HepG2 (cell line): Measurements from ENCODE around the gene TLDC2. TPM values are rescaled to one million over a fixed set of nuclear protein-coding genes. Genes with fewer than 3 reads are reported as not detected.

Source experiments
- ARHGAP35 ChIP-seq: sonication (generic); formaldehyde crosslinking; IDR thresholded peaks from 2 replicates; pipeline ENCODE4 v1.9.0; 2022; ENCODE audit warnings: mild to moderate bottlenecking, inconsistent platforms, moderate library complexity, missing genetic modification reagents, borderline replicate concordance
- BHLHE40 ChIP-seq: IDR thresholded peaks from 2 replicates; pipeline ENCODE4 v1.6.1; 2011; ENCODE audit warnings: low read length, improper control_type of control experiment
- CENPBD1 ChIP-seq: sonication (generic); formaldehyde crosslinking; IDR thresholded peaks from 2 replicates; pipeline ENCODE4 v1.8.0; 2022; ENCODE audit warnings: missing genetic modification reagents, low read depth, mild to moderate bottlenecking, borderline replicate concordance
- GFI1 ChIP-seq: sonication (generic); formaldehyde crosslinking; IDR thresholded peaks from 2 replicates; pipeline ENCODE4 v1.5.0; 2020; ENCODE audit warnings: missing genetic modification reagents, mild to moderate bottlenecking, borderline replicate concordance
- HES4 ChIP-seq: sonication (generic); formaldehyde crosslinking; IDR thresholded peaks from 2 replicates; pipeline ENCODE4 v1.9.0; 2021; ENCODE audit warnings: mild to moderate bottlenecking, missing genetic modification reagents, borderline replicate concordance
- HNRNPL ChIP-seq: fragments of 200-400 bp; formaldehyde crosslinking; IDR thresholded peaks from 2 replicates; pipeline ENCODE4 v1.6.1; 2017; ENCODE audit warnings: mild to moderate bottlenecking, low read depth, low read length
- JARID2 ChIP-seq: sonication (generic); formaldehyde crosslinking; IDR thresholded peaks from 2 replicates; pipeline ENCODE4 v1.8.1; 2023; ENCODE audit warnings: missing genetic modification reagents, inconsistent platforms; ENCODE audit not compliant: insufficient replicate concordance
- KLF11 ChIP-seq: IDR thresholded peaks from 2 replicates; pipeline ENCODE4 v1.6.1; 2016; ENCODE audit warnings: missing compliant biosample characterization
- NR3C1 ChIP-seq: sonication (generic); formaldehyde crosslinking; IDR thresholded peaks from 2 replicates; pipeline ENCODE4 v1.4.0; 2020; ENCODE audit warnings: missing genetic modification reagents
- RAD21 ChIP-seq: fragments of 450-650 bp; formaldehyde crosslinking; IDR thresholded peaks from 2 replicates; pipeline ENCODE4 v1.5.0; 2020; ENCODE audit warnings: mild to moderate bottlenecking
- SIN3A ChIP-seq: IDR thresholded peaks from 2 replicates; pipeline ENCODE4 v1.6.1; 2011; ENCODE audit warnings: low read depth, mild to moderate bottlenecking, control low read depth, low read length, borderline replicate concordance
- SIX1 ChIP-seq: sonication (generic); formaldehyde crosslinking; IDR thresholded peaks from 2 replicates; pipeline ENCODE4 v1.4.0; 2020; ENCODE audit warnings: missing genetic modification reagents, borderline replicate concordance
- SP140L ChIP-seq: sonication (generic); formaldehyde crosslinking; IDR thresholded peaks from 2 replicates; pipeline ENCODE4 v1.4.0; 2020; ENCODE audit warnings: missing genetic modification reagents, borderline replicate concordance
- ZBTB1 ChIP-seq: sonication (generic); formaldehyde crosslinking; IDR thresholded peaks from 2 replicates; pipeline ENCODE4 v1.4.0; 2020; ENCODE audit warnings: missing genetic modification reagents, borderline replicate concordance
- ZMYM3 ChIP-seq: sonication (generic); formaldehyde crosslinking; IDR thresholded peaks from 2 replicates; pipeline ENCODE4 v1.5.1; 2020; ENCODE audit warnings: mild to moderate bottlenecking, missing genetic modification reagents
- ZNF160 ChIP-seq: sonication (generic); formaldehyde crosslinking; IDR thresholded peaks from 2 replicates; pipeline ENCODE4 v1.8.0; 2022; ENCODE audit warnings: mild to moderate bottlenecking, inconsistent platforms, missing genetic modification reagents
- ZNF33A ChIP-seq: sonication (generic); formaldehyde crosslinking; IDR thresholded peaks from 2 replicates; pipeline ENCODE4 v1.5.1; 2020; ENCODE audit warnings: missing genetic modification reagents, mild to moderate bottlenecking, moderate library complexity, borderline replicate concordance
- ZNF362 ChIP-seq: sonication (generic); formaldehyde crosslinking; IDR thresholded peaks from 2 replicates; pipeline ENCODE4 v1.4.0; 2020; ENCODE audit warnings: missing genetic modification reagents, mild to moderate bottlenecking, borderline replicate concordance
- ZNF468 ChIP-seq: sonication (generic); formaldehyde crosslinking; IDR thresholded peaks from 2 replicates; pipeline ENCODE4 v1.8.0; 2022; ENCODE audit warnings: mild to moderate bottlenecking, moderate library complexity, missing genetic modification reagents
- ZNF720 ChIP-seq: sonication (generic); formaldehyde crosslinking; IDR thresholded peaks from 2 replicates; pipeline ENCODE4 v1.4.0; 2020; ENCODE audit warnings: missing genetic modification reagents
- ZNF761 ChIP-seq: sonication (generic); formaldehyde crosslinking; conservative IDR thresholded peaks from 2 replicates; pipeline ENCODE4 v1.4.0; 2020; ENCODE audit warnings: mild to moderate bottlenecking, missing genetic modification reagents
- ZNF780A ChIP-seq: sonication (generic); formaldehyde crosslinking; IDR thresholded peaks from 2 replicates; pipeline ENCODE4 v1.8.0; 2022; ENCODE audit warnings: mild to moderate bottlenecking, missing genetic modification reagents, moderate library complexity
- polyA plus RNA-seq, 8 experiments: library from polyadenylated mRNA; depleted of rRNA in 3 of 8; stranded (reverse) in 7 of 8; unstranded in 1 of 8; fragments of >200 nt; fragmentation: Illumina TruSeq in 4 of 8; extraction: Trizol in 4 of 8; gene quantifications; 2 replicates each; pipeline versions ENCODE4 v1.2.1 to v1.2.3, GENCODE V29; 2011 to 2016; ENCODE audit warnings: low read depth in 4 of 8, missing spikeins in 1 of 8, mixed read lengths in 1 of 8; ENCODE audit not compliant: insufficient read depth in 1 of 8
- total RNA-seq, 5 experiments: library from RNA; depleted of rRNA; stranded (reverse); fragments of >200 nt; fragmentation: Illumina TruSeq; extraction: Trizol; gene quantifications; 2 replicates each; pipeline ENCODE4 v1.2.3, GENCODE V29; 2016; ENCODE audit warnings: low read depth in 1 of 5
- TF ChIP-seq, protein P1 (sequence below): IDR thresholded peaks from 2 replicates; pipeline ENCODE4 v1.6.1; 2016; ENCODE audit warnings: mild to moderate bottlenecking
- TF ChIP-seq, protein P2 (sequence below): conservative IDR thresholded peaks from 2 replicates; pipeline ENCODE4 v1.6.1; 2018; ENCODE audit warnings: missing genetic modification reagents

Gene TLDC2
- total and polyA plus RNA-seq, 2 of the 13 experiments (the other 11 are each of a cell fraction or from before 2014, with no cell fraction given): 1.5 to 1.6 TPM

GRCh38 chr20:36871640-36872570 lies 4.0 kb upstream of the TLDC2 start (continued):
- TF ChIP-seq NR3C1 (CRISPR knock-in tag): no peak
- TF ChIP-seq HES4: no peak
- TF ChIP-seq, protein P1, sequence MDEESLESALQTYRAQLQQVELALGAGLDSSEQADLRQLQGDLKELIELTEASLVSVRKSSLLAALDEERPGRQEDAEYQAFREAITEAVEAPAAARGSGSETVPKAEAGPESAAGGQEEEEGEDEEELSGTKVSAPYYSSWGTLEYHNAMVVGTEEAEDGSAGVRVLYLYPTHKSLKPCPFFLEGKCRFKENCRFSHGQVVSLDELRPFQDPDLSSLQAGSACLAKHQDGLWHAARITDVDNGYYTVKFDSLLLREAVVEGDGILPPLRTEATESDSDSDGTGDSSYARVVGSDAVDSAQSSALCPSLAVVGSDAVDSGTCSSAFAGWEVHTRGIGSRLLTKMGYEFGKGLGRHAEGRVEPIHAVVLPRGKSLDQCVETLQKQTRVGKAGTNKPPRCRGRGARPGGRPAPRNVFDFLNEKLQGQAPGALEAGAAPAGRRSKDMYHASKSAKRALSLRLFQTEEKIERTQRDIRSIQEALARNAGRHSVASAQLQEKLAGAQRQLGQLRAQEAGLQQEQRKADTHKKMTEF (CRISPR knock-in tag): peak; percentile 44; the same call in 1 of the 2 replicates
- no peak for TF ChIP-seq JARID2 (CRISPR knock-in tag)
- no peak for TF ChIP-seq SP140L (CRISPR knock-in tag)
- no peak for TF ChIP-seq ZBTB1
- peak; percentile 41; the same call in 1 of the 2 replicates for TF ChIP-seq SIX1 (CRISPR knock-in tag)
- TF ChIP-seq GFI1 (CRISPR knock-in tag): peak; percentile 88; the same call in 1 of the 2 replicates
- TF ChIP-seq KLF11 (CRISPR knock-in tag): 0 out of 2 replicates have a peak, but pooled peaks have one; percentile 12
- TF ChIP-seq ZNF780A: no peak
- peak; percentile 80 for TF ChIP-seq ZMYM3 (CRISPR knock-in tag)
- TF ChIP-seq SIN3A: no peak
- peak; percentile 81 for TF ChIP-seq HNRNPL
- TF ChIP-seq RAD21: no peak
- TF ChIP-seq ZNF160 (CRISPR knock-in tag): no peak
- TF ChIP-seq CENPBD1: no peak
- TF ChIP-seq, protein P2, sequence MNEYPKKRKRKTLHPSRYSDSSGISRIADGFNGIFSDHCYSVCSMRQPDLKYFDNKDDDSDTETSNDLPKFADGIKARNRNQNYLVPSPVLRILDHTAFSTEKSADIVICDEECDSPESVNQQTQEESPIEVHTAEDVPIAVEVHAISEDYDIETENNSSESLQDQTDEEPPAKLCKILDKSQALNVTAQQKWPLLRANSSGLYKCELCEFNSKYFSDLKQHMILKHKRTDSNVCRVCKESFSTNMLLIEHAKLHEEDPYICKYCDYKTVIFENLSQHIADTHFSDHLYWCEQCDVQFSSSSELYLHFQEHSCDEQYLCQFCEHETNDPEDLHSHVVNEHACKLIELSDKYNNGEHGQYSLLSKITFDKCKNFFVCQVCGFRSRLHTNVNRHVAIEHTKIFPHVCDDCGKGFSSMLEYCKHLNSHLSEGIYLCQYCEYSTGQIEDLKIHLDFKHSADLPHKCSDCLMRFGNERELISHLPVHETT: 0 out of 2 replicates have a peak, but pooled peaks have one; percentile 63
- peak; percentile 63; the same call in 1 of the 2 replicates for TF ChIP-seq BHLHE40
- no peak for TF ChIP-seq ZNF362
- 0 out of 2 replicates have a peak, but pooled peaks have one; percentile 58 for TF ChIP-seq ZNF468 (CRISPR knock-in tag)
- TF ChIP-seq ZNF761 (CRISPR knock-in tag): 0 out of 2 replicates have a peak, but pooled peaks have one; percentile 28
- no peak for TF ChIP-seq ZNF33A
- no peak for TF ChIP-seq ZNF720
- TF ChIP-seq ARHGAP35 (CRISPR knock-in tag): no peak; the same call in 1 of the 2 replicates
